Activated T-cell treated with anti-CD3 and anti-CD28 coated beads, Interleukin-2, amount 50 U/mL, for 4 hours (primary cell): ENCODE data around the gene LGALS14. TPM values are rescaled to one million over a fixed set of nuclear protein-coding genes. Genes with fewer than 3 reads are reported as not detected.
"Not testable (repeated sequence)": the region's sequence is repeated elsewhere in the genome, so short reads cannot be mapped to it uniquely, and the experiment has no call there.

Experiments
- ATAC-seq, 2 donors: fragments of 200-7000 bp; cut with Tn5 transposase; one replicate each; pipeline ENCODE4 v1.10.0; 2021
- DNase-seq: peaks from one replicate; pipeline ENCODE4 v3.0.0-alpha.2; 2020
- H3K27me3 Mint-ChIP-seq: one replicate; pipeline ENCODE4 v1.8.0; 2021; ENCODE audit warnings: low read depth, mixed read lengths
- H3K36me3 Mint-ChIP-seq: one replicate; pipeline ENCODE4 v1.8.0; 2022; ENCODE audit warnings: mixed read lengths; ENCODE audit not compliant: insufficient read depth
- H3K4me1 Mint-ChIP-seq: one replicate; pipeline ENCODE4 v1.8.0; 2021; ENCODE audit warnings: low read depth, mixed read lengths
- H3K4me3 Mint-ChIP-seq: one replicate; pipeline ENCODE4 v1.8.0; 2021; ENCODE audit warnings: mild to moderate bottlenecking, moderate library complexity, mixed read lengths
- H3K9me3 Mint-ChIP-seq: one replicate; pipeline ENCODE4 v1.8.0; 2021; ENCODE audit warnings: mixed read lengths
- total RNA-seq, 3 donors: library from RNA; stranded (reverse); gene quantifications; one replicate each; pipeline ENCODE4 v1.2.1, GENCODE V29; 2021

LGALS14 gene
- total RNA-seq, 3 donors from 2014 or later, result not detected

GRCh38 chr19:39679791-39680168, 24.5 kb upstream of the LGALS14 start:
- H3K9me3 Mint-ChIP-seq, result no peaks in the 10 kb centered on the region
- H3K4me3 Mint-ChIP-seq, result peak overlapping the region; percentile 74
- peaks cover 2% of the 10 kb centered on the region for H3K36me3 Mint-ChIP-seq

DNA sequence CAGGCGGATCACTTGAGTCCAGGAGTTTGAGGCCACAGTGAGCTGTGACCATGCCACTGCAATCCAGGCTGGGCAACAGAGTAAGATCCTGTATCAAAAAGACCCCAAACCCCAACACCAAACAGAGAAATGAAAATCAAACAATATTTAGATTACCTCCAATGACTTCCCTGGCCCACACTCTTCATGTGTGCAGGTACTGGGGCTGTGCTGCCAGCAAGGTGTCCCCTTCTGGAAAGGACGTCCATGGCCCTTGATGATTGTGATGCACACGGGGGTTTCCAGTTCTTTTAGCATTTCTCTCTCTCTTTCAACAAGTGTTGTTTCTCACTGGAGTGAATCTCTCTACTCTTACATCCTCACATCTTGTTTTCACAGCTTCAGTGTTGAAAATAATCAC, 23.7 kb upstream of the LGALS14 start:
- Mint-ChIP-seq H3K27me3 (no peaks in the 10 kb centered on the region), H3K9me3 (no peaks in the 10 kb centered on the region), H3K36me3 (peaks cover 2% of the 10 kb centered on the region), H3K4me1 (peaks cover 43% of the 10 kb centered on the region), H3K4me3 (no peak overlapping the region)
- DNase-seq (no peak), ATAC-seq (no peak)

More at GRCh38 chr19:39679791-39680168, 24.5 kb upstream of the LGALS14 start:
- Mint-ChIP-seq H3K27me3 (no peaks in the 10 kb centered on the region), H3K4me1 (peaks cover 48% of the 10 kb centered on the region)
- DNase-seq (no peak), ATAC-seq (peak; percentile 69 to 73)

GRCh38 chr19:39681416-39681815, 22.9 kb upstream of the LGALS14 start:
- Mint-ChIP-seq H3K4me1 (peaks cover 36% of the 10 kb centered on the region), H3K36me3 (peaks cover 3% of the 10 kb centered on the region), H3K27me3 (no peaks in the 10 kb centered on the region), H3K4me3 (no peak overlapping the region), H3K9me3 (no peaks in the 10 kb centered on the region)
- ATAC-seq, result no peak
- DNase-seq, result no peak

DNA sequence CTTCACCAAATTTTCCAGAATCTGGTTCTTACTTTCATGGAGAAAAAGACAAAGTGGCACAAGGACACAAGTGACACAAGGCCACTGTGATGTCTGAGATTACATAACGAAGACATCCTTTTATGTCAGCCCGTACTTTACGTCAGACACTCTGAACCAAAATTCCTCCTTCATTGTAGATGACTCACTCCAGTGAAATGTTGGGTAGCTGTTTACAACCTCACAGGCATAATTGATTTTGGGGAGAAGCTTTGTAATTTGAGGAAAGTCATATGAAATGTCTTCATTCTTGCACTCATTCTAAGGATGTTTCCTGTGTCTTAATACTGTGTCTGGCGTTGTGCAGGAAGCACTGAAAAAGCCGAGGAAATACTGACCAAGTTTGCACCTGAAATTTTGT, 20.0 kb upstream of the LGALS14 start:
- Mint-ChIP-seq H3K4me3 (no peak overlapping the region), H3K36me3 (peaks cover 4% of the 10 kb centered on the region), H3K9me3 (no peaks in the 10 kb centered on the region), H3K27me3 (no peaks in the 10 kb centered on the region), H3K4me1 (peaks cover 23% of the 10 kb centered on the region)
- no peak for ATAC-seq
- no peak for DNase-seq

DNA sequence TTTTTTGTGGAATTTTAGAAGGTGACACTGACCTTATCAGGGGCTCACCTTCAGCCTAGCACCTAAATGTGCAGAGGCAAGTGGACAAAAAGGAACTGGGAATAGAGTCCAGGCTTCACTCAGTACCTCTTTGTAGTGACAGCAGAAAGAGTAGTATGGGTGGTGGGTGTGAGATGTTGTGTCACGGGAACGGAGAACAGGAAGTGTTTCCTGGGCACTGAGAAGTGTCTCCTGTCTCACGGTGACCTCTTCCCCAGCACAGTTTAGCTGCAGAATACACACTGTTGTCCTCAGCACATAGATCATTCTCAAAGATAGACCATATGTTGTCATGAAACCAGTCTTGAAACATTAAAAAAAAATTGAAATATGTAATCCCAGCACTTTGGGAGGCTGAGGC, 17.5 kb upstream of the LGALS14 start:
- peaks cover 4% of the 10 kb centered on the region for H3K4me1 Mint-ChIP-seq
- ATAC-seq, result no peak
- no peak for DNase-seq
- H3K27me3 Mint-ChIP-seq, result no peaks in the 10 kb centered on the region
- peaks cover 4% of the 10 kb centered on the region for H3K36me3 Mint-ChIP-seq
- peaks cover 5% of the 10 kb centered on the region for H3K9me3 Mint-ChIP-seq
- H3K4me3 Mint-ChIP-seq, result no peak overlapping the region

DNA sequence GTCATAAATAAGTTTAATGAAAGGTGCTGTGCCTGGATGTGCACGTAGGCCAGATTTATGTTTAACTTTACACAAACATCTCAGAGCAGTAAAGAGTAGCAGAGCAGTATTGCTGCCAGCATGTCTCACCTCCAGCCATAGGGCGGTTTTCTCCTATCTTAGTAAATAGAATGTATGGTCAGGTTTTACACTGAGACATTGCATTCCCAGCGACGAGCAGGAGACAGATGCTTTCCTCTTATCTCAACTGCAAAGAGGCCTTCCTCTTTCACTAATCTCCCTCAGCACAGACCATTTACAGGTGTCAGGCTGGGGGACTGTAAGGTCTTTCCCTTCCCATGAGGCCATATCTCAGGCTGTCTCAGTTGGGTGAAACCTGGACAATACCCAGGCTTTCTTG, 15.6 kb upstream of the LGALS14 start:
- not testable (repeated sequence) for H3K4me1 Mint-ChIP-seq, ATAC-seq, H3K27me3 Mint-ChIP-seq, H3K4me3 Mint-ChIP-seq, DNase-seq, H3K9me3 Mint-ChIP-seq, H3K36me3 Mint-ChIP-seq

DNA sequence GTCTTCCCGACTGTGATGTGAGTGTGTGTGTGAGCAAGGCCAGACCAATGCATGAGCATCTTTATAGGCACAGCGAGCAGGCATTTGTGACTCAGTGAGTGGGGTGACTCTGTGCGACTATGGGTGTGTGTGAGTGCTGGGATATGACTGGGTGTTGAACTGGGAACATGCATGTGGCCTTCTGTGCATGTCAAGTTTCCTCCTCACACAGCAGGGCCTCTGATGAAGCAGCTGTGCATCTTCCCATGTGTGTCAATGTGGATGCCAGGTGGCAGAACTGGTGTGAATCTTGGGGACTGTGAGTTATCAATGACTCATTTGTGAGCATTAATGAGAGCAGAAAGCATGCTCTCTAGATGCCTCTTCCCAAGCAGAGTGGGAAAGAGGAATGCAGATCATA, 12.1 kb upstream of the LGALS14 start:
- Mint-ChIP-seq H3K4me1 (no peaks in the 10 kb centered on the region), H3K4me3 (no peak overlapping the region), H3K9me3 (peaks cover 5% of the 10 kb centered on the region), H3K36me3 (no peaks in the 10 kb centered on the region), H3K27me3 (no peaks in the 10 kb centered on the region)
- no peak for DNase-seq
- peak; percentile 53 to 69 for ATAC-seq

- no peak overlapping the region for H3K4me3 Mint-ChIP-seq
- no peaks in the 10 kb centered on the region for H3K4me1 Mint-ChIP-seq
- peaks cover 5% of the 10 kb centered on the region for H3K9me3 Mint-ChIP-seq
- H3K36me3 Mint-ChIP-seq, result no peaks in the 10 kb centered on the region
- no peak for ATAC-seq
- H3K27me3 Mint-ChIP-seq, result no peaks in the 10 kb centered on the region
- no peak for DNase-seq
Observed at GRCh38 chr19:39692822-39693221, 11.5 kb upstream of the LGALS14 start.

- H3K27me3 Mint-ChIP-seq, result no peaks in the 10 kb centered on the region
- H3K9me3 Mint-ChIP-seq, result no peaks in the 10 kb centered on the region
- H3K4me3 Mint-ChIP-seq, result no peak overlapping the region
- ATAC-seq (no peak), DNase-seq (no peak)
- H3K4me1 Mint-ChIP-seq, result no peaks in the 10 kb centered on the region
- H3K36me3 Mint-ChIP-seq, result no peaks in the 10 kb centered on the region
Observed at GRCh38 chr19:39695759-39696158, 8.5 kb upstream of the LGALS14 start.

DNA sequence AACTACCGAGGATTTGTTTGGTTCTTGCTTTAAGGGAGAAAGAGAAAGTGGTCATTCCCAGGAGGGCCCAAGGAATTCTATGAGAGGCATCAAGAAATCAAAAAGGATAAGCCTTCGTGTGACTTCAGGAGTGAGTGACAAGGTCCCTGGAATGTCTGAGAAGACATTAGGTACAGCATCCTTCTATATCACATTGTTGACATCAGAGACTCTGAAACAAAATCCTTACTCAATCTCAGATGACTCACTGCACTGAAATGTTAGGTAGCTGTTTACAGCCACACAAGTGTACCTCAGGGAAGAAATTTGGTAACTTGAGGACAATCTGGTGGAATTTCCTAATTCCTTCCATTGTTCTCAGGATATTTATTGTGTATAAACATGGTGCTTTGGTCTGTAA, 7.9 kb upstream of the LGALS14 start:
- no peaks in the 10 kb centered on the region for H3K27me3 Mint-ChIP-seq

GRCh38 chr19:39698535-39698934, 5.7 kb upstream of the LGALS14 start:
- Mint-ChIP-seq H3K9me3 (no peaks in the 10 kb centered on the region), H3K4me1 (peaks cover 2% of the 10 kb centered on the region), H3K4me3 (no peak overlapping the region), H3K36me3 (no peaks in the 10 kb centered on the region), H3K27me3 (no peaks in the 10 kb centered on the region)
- DNase-seq, result no peak
- ATAC-seq, result no peak

More for the DNA sequence above, 7.9 kb upstream of the LGALS14 start:
- H3K36me3 Mint-ChIP-seq, result no peaks in the 10 kb centered on the region
- H3K4me1 Mint-ChIP-seq, result no peaks in the 10 kb centered on the region
- DNase-seq (no peak), ATAC-seq (no peak)
- no peak overlapping the region for H3K4me3 Mint-ChIP-seq
- no peaks in the 10 kb centered on the region for H3K9me3 Mint-ChIP-seq

DNA sequence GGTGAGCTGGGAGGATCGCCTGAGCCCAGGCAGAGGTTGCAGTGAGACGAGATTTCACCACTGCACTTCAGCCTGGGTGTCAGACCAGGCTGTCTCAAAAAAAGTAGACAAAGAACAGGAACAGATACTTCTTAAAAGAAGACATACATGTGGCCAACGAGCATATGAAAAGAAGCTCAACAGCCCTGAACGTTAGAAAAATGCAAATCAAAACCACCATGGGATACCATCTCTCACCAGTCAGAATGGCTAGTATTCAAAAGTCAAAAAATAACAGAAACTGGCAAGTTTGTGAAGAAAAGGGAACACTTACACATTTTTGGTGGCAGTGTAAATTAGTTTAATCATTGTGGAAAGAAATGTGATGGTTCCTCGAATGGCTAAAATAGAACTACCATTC, 3.0 kb upstream of the LGALS14 start:
- no peak for ATAC-seq
- Mint-ChIP-seq H3K4me3 (no peak overlapping the region), H3K36me3 (no peaks in the 10 kb centered on the region), H3K9me3 (no peaks in the 10 kb centered on the region), H3K27me3 (no peaks in the 10 kb centered on the region), H3K4me1 (peaks cover 26% of the 10 kb centered on the region)
- no peak for DNase-seq

GRCh38 chr19:39705578-39706188, 1.4 kb downstream of the LGALS14 start:
- no peaks in the 10 kb centered on the region for H3K9me3 Mint-ChIP-seq
- H3K4me1 Mint-ChIP-seq, result peaks cover 54% of the 10 kb centered on the region
- ATAC-seq, result peak; percentile 45 to 63
- H3K27me3 Mint-ChIP-seq, result no peaks in the 10 kb centered on the region
- no peak overlapping the region for H3K4me3 Mint-ChIP-seq
- no peak for DNase-seq
- no peaks in the 10 kb centered on the region for H3K36me3 Mint-ChIP-seq

- Mint-ChIP-seq H3K27me3 (peaks cover 4% of the 10 kb centered on the region), H3K4me3 (no peak overlapping the region), H3K9me3 (no peaks in the 10 kb centered on the region), H3K36me3 (no peaks in the 10 kb centered on the region), H3K4me1 (peaks cover 60% of the 10 kb centered on the region)
- DNase-seq (no peak), ATAC-seq (no peak)
Observed at GRCh38 chr19:39708594-39708993, 4.3 kb downstream of the LGALS14 start.

- Mint-ChIP-seq H3K36me3 (no peaks in the 10 kb centered on the region), H3K4me3 (no peak overlapping the region), H3K9me3 (no peaks in the 10 kb centered on the region), H3K27me3 (peaks cover 4% of the 10 kb centered on the region), H3K4me1 (peaks cover 57% of the 10 kb centered on the region)
- no peak for ATAC-seq
- no peak for DNase-seq
Observed at GRCh38 chr19:39709026-39709872, 5.0 kb downstream of the LGALS14 start.
